Amygdala (tissue), 56 donors: ENCODE results near the gene HRH3.

Source experiments
- DNase-seq, 56 donors: peaks; one replicate each; lab custom pipeline; 2025; lab: John Stamatoyannopoulos, UW

HRH3 gene

GRCh38 chr20:62231292-62231691, 11.2 kb upstream of the HRH3 start:
- no peak for DNase-seq

GRCh38 chr20:62230696-62231095, 10.6 kb upstream of the HRH3 start:
- no peak for DNase-seq

- no peak for DNase-seq
Measured at GRCh38 chr20:62230276-62230675, 10.2 kb upstream of the HRH3 start.

- DNase-seq: no peak
Measured at GRCh38 chr20:62229667-62230066, 9.6 kb upstream of the HRH3 start.

- no peak for DNase-seq
Measured at GRCh38 chr20:62228982-62229545, 9.0 kb upstream of the HRH3 start.

- DNase-seq: no peak
Measured at GRCh38 chr20:62227977-62228958, 8.2 kb upstream of the HRH3 start.

- DNase-seq: no peak
Measured at GRCh38 chr20:62227591-62227976, 7.5 kb upstream of the HRH3 start.

- peak in 4 of 56 donors; percentile 12 to 35 (median 32) for DNase-seq
Measured at GRCh38 chr20:62226707-62227590, 6.9 kb upstream of the HRH3 start.

GRCh38 chr20:62225820-62226635, 6.0 kb upstream of the HRH3 start:
- DNase-seq: no peak

- no peak for DNase-seq
Measured at GRCh38 chr20:62225026-62225425, 4.9 kb upstream of the HRH3 start.

GRCh38 chr20:62224113-62224855, 4.2 kb upstream of the HRH3 start:
- DNase-seq: no peak

- no peak for DNase-seq
Measured at GRCh38 chr20:62223571-62223970, 3.5 kb upstream of the HRH3 start.

GRCh38 chr20:62222972-62223371, 2.9 kb upstream of the HRH3 start:
- DNase-seq: no peak

GRCh38 chr20:62222266-62222850, 2.3 kb upstream of the HRH3 start:
- no peak for DNase-seq

- DNase-seq: no peak
Measured at GRCh38 chr20:62220666-62221568, 839 bp upstream of the HRH3 start.

GRCh38 chr20:62219101-62219991, 732 bp downstream of the HRH3 start:
- no peak for DNase-seq
